OCI-LY7 (cell line): ENCODE results near the gene MPL.

Experiments used
- EZH2phosphoT487 ChIP-seq: fragments of 200-600 bp; sonication (generic); IDR thresholded peaks from 2 replicates; pipeline ENCODE4 v1.6.1; 2018; ENCODE audit warnings: low read depth, borderline replicate concordance, mild to moderate bottlenecking, mixed run types, antibody characterized with exemption, low read length, moderate library complexity, mixed read lengths
- TF ChIP-seq, protein P1 (sequence below): fragments of 200-600 bp; sonication (generic); conservative IDR thresholded peaks from 2 replicates; pipeline ENCODE4 v1.5.1; 2014; ENCODE audit warnings: mild to moderate bottlenecking, antibody characterized with exemption, low read length, moderate library complexity, mixed read lengths

DNA sequence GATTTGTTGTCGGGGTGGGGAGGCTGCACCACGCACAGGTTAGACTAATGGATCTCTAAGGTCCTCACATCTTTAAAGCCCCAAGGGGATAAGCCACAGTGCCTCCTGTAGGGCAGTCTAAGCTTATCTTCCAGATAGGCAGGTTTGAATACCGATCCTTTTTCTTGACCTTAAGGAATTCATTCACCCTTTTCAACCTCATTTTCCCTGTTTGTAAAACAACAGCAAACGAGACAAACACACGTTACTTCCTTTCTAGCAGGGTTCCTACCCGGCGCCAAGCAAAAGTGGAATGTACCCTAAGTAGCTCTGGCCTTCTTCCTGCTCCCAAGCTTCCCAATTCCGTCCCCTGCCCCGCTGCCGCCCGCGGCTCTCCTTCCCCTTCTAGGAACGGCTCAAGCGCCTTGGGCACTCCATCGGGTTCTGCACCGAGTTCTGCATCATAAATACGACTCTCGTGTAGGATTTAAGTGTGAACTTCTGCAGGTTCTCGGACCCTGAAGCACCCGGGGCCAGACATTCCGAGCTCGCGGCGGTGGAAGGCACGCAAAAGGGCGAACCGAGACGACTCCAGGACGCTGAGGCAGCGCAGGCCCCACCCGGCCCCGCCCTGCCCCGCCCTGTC, 20.6 kb downstream of the MPL start:
- TF ChIP-seq, protein P1, sequence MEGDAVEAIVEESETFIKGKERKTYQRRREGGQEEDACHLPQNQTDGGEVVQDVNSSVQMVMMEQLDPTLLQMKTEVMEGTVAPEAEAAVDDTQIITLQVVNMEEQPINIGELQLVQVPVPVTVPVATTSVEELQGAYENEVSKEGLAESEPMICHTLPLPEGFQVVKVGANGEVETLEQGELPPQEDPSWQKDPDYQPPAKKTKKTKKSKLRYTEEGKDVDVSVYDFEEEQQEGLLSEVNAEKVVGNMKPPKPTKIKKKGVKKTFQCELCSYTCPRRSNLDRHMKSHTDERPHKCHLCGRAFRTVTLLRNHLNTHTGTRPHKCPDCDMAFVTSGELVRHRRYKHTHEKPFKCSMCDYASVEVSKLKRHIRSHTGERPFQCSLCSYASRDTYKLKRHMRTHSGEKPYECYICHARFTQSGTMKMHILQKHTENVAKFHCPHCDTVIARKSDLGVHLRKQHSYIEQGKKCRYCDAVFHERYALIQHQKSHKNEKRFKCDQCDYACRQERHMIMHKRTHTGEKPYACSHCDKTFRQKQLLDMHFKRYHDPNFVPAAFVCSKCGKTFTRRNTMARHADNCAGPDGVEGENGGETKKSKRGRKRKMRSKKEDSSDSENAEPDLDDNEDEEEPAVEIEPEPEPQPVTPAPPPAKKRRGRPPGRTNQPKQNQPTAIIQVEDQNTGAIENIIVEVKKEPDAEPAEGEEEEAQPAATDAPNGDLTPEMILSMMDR, result peak; percentile 72
- TF ChIP-seq EZH2phosphoT487, result no peak
